GM18499 (cell line): ENCODE data around the gene KIF13A.
"Not testable (repeated sequence)": the region's sequence is repeated elsewhere in the genome, so short reads cannot be mapped to it uniquely, and the experiment has no call there.

Experiments used
- ATAC-seq: cut with Tn5 transposase; IDR thresholded peaks from one replicate; pipeline ENCODE4 v1.9.1; 2021; ENCODE audit warnings: moderate number of reproducible peaks; ENCODE audit not compliant: insufficient read depth, unreplicated experiment

Gene KIF13A

DNA sequence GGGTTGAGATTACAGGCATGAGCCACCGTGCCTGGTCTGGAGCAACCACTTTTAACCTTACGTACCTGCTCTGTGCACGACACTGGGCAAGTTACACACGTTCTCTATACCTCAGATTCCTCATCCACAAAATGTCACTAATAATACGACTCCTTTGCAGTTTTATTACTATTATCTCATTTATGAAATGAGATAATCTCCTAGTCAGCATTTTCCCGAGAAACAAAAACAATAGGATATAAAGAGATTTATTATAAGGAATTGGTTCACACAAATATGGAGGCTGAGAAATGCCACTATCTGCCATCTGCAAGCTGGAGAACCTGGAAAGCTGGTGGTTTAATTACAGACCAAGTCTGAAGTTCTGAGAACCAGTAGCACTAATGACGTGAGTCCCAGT, 12.0 kb upstream of the KIF13A start:
- ATAC-seq: no peak

DNA sequence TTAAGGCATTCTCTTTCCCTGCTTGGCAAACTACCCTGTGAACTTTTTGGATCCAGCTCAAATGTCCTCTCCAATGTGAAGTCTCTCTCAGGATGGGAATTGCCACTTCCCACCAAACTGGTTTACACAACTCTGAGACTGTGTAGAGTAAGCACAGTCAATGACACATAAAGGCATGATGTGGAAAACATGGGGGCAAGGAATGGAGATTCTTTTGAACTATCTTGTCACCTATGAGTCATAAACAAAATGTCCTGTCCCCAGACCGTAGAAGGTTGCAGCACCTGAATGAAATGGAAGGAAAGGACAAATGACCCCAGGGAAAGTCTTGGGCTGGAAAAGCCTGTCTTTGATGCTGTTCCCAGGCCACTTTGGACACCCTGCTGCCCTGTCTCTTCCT, 11.0 kb upstream of the KIF13A start:
- ATAC-seq: no peak

DNA sequence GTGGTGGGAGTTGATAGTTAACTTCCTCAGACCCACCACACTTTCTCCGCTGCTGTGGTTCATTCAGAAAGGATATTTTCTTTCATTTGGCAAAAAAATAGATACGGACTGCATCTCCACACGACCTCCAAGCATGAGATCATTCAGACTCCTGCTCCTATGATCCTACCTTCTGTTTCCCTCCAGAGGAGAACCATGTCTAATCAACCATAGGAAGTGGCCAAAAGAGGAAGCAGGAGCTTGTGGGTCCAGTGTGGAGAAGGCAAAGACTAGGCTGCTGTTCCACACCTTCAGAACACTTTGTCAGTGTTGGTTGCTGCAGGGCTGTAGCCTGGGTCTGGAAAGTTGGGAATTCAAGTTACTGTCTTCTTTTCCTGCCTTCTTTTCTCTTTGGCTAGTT, 10.6 kb upstream of the KIF13A start:
- ATAC-seq: no peak

DNA sequence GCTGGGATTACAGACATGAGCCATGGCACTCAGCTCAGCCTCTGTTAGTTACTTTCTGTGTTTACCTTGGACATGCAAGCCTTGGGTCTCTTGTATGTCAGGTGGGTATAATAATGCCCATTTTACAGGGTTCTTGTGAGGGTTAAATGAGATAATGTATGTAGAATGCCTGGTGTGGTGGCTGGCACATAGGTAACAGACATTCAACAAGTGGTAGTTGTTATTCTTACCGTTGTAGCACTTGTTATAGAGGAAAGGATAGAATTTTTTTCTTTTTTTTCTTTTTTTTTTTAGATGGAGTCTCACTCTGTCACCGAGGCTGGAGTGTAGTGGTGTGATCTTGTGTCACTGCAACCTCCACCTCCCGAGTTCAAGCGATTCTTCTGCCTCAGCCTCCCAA, 8.0 kb upstream of the KIF13A start:
- no peak for ATAC-seq

DNA sequence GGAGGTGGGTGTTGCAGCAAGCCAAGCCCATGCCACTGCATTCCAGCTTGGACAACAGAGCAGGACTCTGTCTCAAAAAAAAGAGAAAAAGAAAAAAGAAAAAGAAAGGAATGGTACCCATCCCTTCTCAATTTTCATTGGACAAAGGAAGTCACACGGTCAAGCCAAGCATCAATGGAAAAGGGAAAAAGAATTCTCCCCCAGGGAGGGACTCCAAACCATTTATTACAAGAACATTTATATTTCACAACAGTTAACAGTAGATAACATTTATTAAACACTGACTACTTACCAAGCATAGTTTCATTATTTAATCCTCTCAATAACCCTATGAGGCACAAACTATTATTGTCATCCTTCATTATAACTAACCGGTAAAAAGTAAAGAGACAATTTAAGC, 6.6 kb upstream of the KIF13A start:
- ATAC-seq: no peak

DNA sequence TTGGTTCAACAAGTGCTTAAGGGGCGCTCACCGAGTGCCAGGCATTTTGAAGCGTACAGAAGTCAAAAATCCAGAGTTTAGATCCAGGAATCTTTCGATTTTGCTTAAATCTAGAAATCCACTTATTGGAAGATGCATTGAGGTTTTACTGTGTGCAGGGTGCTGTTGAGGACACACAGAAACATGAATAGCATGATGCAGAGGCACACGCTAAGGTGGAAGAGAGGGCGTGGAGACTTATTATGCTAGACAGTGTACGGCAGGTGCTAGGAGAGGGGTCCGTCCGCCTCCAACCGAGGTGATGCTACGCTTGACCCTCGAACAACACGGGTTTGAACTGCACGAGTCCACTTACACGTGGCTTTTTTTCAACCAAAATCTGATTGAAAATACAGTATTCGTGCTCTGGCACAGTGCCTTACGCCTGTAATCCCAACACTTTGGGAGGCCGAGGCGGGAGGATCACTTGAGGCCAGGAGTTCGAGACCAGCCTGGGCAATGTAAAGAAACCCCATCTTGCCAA, 1.0 kb upstream of the KIF13A start:
- no peak for ATAC-seq

DNA sequence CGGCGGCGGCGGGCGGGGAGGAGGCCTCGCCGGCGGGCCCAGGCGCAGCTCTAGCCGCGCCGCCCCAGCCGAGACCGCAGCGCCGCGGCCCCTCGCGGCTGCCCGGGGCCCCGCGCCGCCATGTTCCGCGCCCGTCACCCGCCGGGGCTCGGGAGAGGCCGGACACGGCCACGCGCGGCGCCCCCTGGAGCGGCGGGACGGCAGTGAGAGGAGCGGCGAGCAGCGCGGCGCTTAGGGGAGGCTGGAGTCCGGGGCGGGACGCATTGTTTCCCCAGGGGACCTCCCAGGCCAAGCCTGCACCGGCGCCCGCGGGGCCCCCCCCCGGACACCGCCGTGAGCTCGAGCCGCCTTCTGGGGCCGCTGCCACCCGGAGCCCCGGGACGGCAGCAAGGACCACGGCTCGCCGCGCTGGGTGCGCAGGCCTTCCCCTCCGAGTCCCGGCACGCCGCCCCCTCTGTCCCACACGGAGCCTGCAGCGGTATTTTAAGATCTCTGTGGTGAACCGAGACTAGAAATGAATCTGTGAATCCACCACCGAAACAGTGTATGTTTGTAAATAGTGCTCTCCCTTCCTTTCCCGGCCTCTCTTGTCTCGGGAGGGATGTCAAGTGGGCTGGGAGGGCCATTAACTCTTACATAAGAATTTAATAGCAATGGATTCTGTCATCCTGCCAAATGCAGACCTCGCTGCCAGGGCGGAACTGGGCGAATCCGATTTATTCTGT, 424 bp upstream of the KIF13A start:
- ATAC-seq: peak; percentile 89

DNA sequence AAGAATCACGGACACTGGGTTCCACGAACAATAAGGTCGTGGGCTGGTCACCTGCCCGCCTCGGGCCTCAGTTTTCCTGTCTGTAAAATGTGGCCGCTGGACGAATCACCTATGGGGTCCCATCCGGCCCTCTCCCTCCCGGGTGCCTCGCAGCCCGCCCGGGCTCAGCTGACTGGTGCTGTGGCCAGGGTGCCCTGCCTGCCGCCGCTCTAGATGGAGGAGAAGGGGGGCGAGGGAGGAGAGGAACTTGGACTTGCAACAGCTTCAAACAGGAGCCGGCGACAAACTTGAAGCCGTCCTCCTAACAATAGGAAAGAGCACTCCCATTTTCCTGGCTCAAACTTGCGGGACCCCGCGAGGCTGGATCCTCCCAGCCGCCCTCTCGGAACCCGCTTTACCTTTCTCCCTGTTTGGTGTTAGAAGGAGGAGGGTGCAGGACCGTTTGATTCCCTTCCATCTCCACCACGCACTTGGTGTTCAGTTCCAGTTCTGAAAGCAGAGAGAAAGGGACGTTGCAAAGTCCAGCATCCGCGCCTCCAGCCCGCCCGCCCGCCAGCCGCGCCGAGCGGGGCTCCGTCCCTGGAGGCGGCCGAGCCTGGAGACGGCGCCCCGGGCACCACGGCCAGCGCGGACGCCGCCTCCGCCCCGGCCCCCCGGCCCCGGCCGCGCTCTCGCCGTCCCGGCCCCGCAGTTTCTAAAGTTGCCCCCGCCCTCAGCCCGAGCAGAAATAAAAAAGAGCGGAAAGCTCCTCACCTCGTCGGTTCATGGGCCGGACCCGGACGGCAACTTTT, 584 bp downstream of the KIF13A start:
- no peak for ATAC-seq

DNA sequence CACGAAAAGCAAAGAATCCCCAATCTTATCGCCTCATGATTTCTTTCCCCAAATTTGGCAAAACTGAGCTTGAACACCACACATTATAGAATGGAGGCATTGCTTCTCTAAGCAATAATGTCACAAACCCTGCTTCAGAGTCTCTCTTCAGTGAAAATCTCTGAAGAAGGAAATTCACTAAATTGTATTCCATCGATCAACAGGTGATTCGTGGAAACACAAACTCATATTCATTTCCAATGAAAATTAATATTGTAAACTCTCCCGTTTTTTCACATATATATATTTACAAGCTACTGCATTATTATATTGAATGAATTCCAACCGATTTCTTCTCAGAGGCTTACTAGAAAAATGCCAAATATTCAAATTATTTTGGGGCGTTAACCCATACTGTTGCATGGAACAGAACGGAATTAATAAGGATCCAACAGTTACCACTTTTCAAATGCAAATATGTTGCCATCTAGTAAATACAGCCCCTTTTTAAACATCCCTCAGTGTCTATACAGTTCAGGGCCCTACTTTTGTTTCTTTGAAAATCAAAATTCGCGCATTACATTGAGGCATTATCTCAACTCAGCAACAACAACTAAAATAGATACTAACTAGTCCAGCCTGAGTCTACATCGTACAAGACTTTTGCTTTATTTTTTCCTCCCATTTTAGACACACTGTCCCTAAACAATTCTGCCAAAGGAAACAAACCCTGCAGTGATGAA, 1.3 kb downstream of the KIF13A start:
- no peak for ATAC-seq

DNA sequence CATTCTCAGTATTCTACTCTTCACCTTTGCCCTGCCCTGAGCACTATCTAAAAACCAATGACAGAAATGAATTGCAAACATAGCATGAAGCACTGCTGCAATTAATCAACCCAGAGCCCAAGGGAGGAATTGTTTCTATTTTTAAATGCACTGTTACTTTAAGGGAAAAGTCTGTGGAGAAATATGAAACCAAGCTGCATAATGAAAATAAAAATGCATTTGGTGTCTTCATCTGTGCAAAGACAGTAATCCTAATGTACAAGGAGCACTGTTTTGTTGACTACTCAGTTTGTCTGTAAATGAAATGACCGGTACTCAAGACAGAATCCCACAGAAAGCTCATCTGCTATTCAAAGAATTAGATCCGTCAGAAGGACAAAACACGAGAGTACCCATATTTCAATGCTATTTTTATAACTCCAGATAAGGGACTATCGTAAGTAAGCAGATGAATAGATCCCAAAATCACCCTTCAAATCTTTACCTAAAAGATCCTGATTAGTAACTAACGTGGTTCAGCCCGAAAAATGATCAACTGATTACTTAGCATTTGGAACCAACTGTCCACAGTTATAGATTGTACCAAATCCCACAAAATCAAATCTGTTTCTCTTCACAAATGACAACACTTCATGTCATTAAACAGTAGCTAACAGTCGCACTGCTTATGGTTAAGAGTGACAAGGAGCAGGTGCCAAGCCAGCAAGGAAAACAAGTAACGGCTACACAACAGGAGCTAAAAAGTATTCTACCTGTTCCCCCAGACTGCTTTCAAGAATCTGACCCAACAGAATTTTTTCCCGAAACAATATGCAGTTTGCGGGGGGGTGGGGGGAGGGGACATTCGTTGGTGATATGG, 2.4 kb downstream of the KIF13A start:
- no peak for ATAC-seq

DNA sequence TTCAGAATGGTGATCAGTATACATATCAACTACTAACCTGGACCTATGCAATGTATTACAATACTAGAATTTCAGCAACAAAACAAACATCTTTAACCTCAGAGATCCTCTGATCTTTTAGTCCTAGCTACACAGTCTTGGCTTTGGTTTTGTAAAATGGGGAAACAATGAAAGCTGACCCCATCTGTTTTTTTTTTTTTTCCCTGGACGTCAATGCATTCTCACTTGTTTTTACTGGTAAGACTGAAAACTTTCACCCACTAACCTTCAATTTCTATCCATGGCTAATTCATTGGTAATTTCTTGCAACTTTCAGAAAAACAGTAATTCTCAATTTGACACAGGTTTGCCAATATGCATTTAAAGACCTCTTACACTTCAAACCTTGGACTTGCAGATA, 3.0 kb downstream of the KIF13A start:
- no peak for ATAC-seq

DNA sequence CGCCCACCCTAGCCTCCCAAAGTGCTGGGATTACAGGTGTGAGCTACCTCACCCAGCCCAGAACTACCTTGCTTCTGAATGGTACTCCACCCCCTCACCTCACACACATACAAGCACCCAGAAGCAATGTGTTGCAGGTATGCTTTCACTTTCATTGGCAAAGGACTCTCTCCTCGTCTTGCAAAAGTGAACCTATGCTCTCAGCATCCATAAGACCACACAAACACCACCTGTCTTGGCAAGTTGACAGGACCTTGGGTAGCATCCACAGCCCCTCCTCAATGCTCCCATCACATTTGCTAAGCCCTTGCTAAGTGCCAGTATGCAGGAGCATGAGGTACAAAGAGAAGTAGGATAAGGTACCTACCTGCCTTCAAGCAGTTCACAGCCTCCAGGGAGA, 3.7 kb downstream of the KIF13A start:
- no peak for ATAC-seq

DNA sequence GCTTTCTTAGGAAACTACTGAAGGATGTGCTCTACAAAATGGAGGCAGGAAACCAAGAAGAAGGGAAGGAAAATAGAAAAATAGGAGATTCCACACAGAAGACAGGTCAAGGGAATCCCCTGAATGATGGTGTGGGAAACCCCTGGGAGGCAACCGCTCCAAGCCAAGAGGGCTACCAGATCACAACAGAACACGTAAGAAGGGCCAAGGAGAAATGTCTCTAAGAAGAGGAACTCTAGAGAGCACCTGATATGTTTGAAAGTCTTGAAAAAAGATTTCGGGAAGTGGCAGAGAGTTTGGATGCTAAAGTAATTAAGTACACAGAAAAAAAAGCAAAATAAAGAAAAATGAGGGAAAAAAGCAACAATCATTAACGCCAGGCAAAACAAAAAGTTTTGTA, 7.1 kb downstream of the KIF13A start:
- no peak for ATAC-seq

DNA sequence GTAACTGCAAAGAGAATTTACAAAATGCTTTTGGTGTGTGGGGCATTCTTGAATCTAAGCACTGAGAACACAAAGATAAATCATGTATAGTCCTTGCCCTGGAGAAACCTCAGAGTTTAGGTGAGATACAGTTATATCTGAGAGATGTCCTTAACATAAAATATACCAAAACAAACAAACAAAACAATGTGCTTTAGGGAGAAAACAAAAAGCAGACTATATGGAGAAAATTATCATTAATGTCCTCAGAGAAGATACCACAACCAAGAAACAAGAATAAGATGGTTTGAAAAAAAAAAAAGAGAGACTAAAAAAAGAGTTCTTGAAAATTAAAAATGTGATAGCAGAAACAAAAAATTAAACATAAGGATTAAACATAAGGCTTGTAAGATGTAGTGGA, 8.0 kb downstream of the KIF13A start:
- ATAC-seq: no peak

DNA sequence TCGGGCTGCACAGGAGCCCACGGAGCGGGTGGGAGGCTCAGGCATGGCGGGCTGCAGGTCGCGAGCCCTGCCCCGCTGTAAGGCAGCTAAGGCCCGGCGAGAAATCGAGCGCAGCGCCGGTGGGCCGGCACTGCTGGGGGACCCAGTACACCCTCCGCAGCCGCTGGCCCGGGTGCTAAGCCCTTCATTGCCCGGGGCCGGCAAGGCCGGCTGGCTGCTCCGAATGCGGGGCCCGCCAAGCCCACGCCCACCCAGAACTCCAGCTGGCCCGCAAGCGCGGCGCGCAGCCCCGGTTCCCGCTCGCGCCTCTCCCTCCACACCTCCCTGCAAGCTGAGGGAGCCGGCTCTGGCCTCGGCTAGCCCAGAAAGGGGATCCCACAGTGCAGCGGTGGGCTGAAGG, 11.2 kb downstream of the KIF13A start:
- not testable (repeated sequence) for ATAC-seq

DNA sequence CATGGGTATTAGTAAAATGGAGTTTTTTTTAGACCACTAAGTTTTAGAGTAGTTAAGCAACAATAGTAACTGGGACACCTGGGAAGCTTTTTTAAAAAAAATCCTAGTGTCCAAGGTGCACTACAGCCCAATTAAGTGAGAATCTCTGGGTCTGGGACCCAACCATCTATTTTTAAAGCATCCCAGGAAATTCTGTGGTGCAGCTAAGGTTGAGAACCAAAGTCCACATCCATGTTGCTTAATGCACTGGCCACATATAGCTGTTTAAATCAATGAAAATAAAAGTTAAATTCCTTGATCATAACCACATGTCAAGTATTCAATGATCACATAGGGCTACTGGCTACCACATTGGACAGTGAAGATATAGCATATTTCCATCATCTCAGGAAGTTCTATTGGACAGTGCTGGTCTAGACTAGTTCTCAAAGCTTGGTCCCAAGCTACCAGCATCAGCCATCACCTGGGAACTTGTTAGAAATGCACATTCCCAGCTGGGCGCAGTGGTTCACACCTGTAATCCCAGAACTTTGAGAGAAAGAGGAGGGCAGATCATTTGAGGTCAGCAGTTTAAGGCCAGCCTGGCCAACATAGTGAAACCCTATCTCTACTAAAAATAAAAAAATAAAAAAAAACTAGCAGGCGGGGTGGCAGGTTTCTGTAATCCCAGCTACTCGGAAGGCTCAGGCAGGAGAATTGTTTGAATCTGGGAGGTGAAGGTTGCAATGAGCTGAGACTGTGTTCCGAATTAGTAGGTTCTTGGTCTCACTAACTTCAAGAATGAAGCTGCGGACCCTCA, 12.7 kb downstream of the KIF13A start:
- ATAC-seq: no peak

DNA sequence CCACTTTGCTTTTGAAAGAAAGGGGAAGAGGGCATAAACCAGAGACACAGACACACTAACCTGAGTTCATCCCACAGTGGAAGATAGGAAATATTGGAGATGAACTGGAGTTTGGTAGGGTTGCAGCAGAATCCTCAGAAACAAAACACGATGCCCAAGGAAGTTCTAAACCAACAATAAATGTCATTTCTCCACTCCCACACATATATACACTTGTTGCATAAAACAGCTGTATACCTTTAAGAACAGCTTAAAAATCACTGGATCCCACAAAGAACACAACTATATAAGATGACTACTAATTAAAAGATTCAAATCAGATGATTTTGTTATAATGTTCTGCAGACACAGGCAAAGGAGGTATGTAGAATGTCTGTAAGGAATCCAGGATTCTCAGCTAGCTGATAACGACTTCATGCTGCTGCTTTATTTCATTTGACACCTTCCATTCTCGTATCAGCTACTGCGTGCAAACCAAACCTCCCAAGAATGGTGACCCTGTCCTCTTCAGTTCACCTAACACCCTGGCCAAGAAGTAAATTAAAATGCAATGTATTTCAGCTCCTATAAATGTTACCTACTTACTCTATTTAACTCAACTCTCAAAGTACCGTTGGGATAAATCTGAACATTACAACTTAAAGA, 14.3 kb downstream of the KIF13A start:
- ATAC-seq: no peak

DNA sequence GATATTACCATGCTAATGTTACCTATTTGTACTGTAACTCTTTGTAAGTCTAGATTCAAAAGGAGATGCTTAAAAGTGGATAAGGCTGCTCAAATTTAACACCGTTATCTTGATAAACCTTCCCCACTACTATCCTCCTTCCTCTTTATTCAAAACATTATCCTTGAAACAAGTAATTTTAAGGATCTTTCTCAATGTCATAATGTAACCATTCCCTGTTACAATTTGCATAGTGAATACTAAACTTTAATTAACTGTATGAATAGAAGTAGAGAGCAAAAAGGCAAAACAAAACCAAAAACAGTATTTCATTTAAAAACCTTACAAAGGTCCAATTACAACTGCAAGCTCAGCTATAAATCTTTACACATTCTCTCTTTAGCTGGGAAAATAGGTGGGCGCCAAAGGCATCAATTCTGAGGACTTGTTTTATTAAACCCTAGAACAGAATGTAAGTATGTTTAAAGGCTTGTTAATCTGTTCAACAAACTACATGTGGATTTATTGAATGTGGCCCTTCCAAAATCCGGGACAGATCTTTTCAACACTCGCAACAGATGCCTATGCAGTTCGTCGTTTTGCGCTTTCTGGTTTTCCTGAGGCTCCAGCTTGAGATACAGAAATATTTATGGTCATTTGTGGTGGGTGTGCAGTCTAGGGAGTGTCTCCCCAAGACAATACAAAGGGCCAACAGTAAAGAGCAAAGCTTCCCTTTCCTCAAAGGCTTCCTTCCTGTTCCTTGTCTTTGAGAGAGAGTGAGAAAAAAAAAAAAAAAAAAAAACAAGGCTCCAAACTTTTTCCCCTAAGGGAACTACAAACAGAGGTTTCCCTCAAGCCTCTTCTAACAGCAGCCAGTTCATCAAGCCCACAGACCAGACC, 15.1 kb downstream of the KIF13A start:
- no peak for ATAC-seq
